Effector memory CD8-positive, alpha-beta T cell (primary cell): ENCODE results near the gene PRAC1.

Experiments
- ATAC-seq: fragments of 150-1000 bp; cut with Tn5 transposase; replicated peaks from 2 replicates; pipeline ENCODE4 v1.10.0; 2021; ENCODE audit warnings: mild to moderate bottlenecking, moderate library complexity
- DNase-seq, 3 experiments: peaks; one replicate each; pipeline ENCODE4 v3.0.0; 2021
- H3K27ac Mint-ChIP-seq, 2 donors: one replicate each; pipeline ENCODE4 v1.8.0; 2022; ENCODE audit warnings: mild to moderate bottlenecking in 2 of 2, mixed read lengths in 2 of 2, moderate library complexity in 2 of 2
- H3K27me3 Mint-ChIP-seq, 2 donors: one replicate each; pipeline ENCODE4 v1.8.0; 2022; ENCODE audit warnings: mixed read lengths in 2 of 2
- H3K36me3 Mint-ChIP-seq: one replicate; pipeline ENCODE4 v1.8.0; 2022; ENCODE audit warnings: mild to moderate bottlenecking, moderate library complexity, mixed read lengths; ENCODE audit not compliant: insufficient read depth
- H3K4me1 Mint-ChIP-seq, 2 donors: one replicate each; pipeline ENCODE4 v1.8.0; 2022; ENCODE audit warnings: low read depth in 2 of 2, mixed read lengths in 2 of 2
- H3K4me3 Mint-ChIP-seq, 2 donors: one replicate each; pipeline ENCODE4 v1.8.0; 2022; ENCODE audit warnings: mild to moderate bottlenecking in 2 of 2, mixed read lengths in 2 of 2, moderate library complexity in 2 of 2
- H3K9me3 Mint-ChIP-seq, 2 donors: one replicate each; pipeline ENCODE4 v1.8.0; 2022; ENCODE audit warnings: mixed read lengths in 2 of 2

The PRAC1 gene

DNA sequence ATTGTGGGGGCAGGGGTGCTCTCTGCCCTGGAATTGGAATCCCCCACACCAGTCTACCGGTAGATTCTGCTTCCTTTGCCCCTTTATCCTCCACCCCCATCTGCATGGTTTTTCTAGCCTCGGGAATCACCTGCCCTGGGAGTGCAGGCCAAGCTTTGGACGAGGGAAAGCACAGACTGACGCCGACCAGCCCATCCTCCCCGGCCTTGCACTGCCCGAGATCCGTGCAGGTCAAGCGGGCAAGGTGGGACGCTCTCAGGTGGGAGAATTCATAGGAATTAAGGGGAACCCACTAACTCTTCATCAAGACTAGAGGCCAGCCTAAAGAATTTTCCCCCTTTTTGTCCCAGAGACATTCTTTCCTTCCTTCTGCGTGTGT, 16.1 kb upstream of the PRAC1 start:
- H3K4me3 Mint-ChIP-seq, result no peak overlapping the region
- peaks cover 87 to 98% of the 10 kb centered on the region in 2 donors for H3K27me3 Mint-ChIP-seq
- peaks cover 11 to 12% of the 10 kb centered on the region in 2 donors for H3K4me1 Mint-ChIP-seq
- no peak for DNase-seq
- ATAC-seq, result no peak
- H3K36me3 Mint-ChIP-seq, result peaks cover 7% of the 10 kb centered on the region
- no peak overlapping the region for H3K27ac Mint-ChIP-seq
- no peaks in the 10 kb centered on the region for H3K9me3 Mint-ChIP-seq

DNA sequence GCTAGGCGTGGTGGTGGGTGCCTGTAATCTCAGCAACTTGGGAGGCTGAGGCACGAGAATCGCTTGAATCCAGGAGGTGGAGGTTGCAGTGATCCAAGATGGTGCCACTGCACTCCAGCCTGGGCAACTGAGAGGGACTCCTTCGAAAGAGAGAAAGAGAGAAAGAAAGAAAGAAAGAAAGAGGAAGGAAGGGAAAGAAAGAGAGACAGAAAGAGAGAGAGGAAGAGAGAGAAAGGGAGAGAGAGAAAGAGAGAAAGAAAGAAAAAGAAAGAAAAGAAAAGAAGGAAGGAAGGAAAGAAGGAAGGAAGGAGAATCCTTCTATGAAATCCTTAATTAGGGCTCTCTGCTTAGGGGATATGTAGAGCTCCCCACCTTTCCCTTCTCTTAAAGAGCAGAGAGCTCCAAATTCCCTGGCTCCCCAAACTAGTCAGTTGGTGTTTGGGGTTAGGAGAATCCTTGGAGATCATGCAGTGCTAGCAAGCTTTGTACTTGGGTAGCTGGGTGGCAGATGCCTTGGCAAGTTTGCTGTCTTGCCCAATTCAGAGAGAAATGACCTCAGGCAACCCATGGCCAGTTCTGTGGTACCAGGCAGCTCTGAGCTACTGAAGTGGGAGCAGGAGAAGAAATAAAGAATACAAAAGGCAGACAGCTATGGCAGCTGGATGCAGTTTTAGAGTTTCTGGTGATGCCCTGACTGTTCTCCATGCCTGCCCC, 15.2 kb upstream of the PRAC1 start:
- ATAC-seq (no peak), DNase-seq (no peak)
- H3K4me3 Mint-ChIP-seq, result no peak overlapping the region
- H3K27me3 Mint-ChIP-seq, result peaks cover 85 to 98% of the 10 kb centered on the region in 2 donors
- H3K9me3 Mint-ChIP-seq, result no peaks in the 10 kb centered on the region
- no peak overlapping the region for H3K27ac Mint-ChIP-seq
- peaks cover 7% of the 10 kb centered on the region for H3K36me3 Mint-ChIP-seq
- H3K4me1 Mint-ChIP-seq, result peaks cover 17% of the 10 kb centered on the region in 2 donors

DNA sequence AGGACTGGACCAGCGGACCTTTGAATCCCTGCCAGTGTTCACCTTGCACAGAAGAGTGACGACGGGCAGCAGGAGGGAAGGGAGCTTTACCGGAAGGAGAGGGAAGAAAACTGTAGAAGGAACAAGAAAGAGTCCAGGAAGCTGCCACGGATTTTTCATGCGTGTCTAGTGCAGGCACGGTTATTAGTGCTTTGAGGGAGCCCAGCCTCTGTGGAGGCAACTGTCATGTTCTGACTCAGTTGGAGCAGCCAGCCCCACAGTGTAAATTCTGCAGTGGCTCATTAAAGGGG, 12.7 kb upstream of the PRAC1 start:
- Mint-ChIP-seq H3K36me3 (peaks cover 6% of the 10 kb centered on the region), H3K4me1 (peaks cover 17% of the 10 kb centered on the region in 2 donors), H3K27me3 (peaks cover 81 to 95% of the 10 kb centered on the region in 2 donors), H3K27ac (no peak overlapping the region), H3K4me3 (no peak overlapping the region), H3K9me3 (no peaks in the 10 kb centered on the region)
- DNase-seq (no peak), ATAC-seq (no peak)

DNA sequence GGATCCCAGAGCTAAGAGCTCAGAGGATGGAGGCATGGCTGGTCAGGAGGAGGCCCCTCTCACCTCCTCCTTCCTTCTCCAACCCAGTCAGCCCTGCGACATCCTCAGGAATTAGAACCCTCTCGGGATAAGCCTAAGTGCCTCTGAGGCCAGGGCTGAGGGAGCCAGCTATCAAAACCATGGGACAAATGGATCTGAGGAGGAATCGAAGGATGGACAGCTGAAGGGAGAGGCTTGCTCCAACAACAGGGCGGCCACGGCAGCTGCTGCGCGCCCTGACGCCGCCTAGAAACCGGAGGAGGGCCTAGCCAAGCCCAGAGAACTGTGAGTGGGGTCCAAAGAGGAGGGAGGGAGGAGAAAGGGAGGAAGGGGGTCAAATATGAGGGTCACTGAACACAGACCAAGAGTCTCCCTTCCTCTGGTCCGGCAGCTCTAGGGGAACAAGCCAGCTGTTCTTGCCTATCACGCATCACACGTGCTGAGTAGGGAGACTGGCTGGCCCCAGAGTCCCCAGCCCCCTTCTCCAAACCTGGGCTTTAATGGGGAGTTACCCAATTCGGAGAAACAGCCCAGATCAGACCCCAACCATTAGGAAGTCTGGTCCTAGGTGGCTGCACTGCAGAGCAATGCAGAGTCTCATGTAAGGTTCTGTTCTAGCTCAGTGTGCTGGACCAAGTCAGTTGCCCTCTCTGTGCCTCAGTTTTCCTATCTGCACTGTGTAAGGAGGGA, 12.2 kb upstream of the PRAC1 start:
- H3K27ac Mint-ChIP-seq, result no peak overlapping the region
- H3K36me3 Mint-ChIP-seq, result peaks cover 2% of the 10 kb centered on the region

DNA sequence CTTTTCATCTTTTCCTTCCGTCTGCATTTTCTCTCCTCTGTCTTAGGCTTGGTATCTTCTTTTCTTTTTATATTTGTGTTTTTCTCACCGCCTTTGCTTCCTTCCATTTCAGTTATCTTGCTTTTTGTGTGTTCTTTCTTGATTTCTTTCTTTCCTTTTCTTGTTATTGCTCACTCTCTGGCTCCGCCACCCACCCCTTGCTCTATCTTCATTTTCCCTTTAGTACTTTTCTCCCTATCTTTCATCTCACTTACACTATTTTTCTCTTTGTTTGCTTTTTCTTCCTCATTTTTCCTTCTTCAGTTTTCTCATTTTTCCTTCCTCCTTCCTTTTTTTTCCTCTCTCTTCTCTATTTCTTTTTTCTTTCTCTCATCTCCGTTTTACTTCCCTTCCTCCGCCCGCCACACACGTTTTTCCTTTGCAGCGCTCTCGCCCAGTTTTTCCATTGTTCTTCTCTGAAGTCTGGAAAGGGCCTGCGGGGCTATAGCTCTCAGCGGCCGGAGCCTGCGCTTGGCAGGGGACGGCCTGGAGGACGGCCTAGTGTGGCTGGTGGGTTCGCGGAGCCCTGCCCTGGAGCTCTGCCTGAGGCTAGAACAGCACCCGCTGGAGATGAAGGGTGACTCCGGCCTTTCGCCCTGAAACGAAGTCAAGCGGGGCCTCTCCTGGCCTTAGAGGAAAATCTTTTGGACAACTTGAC, 11.5 kb upstream of the PRAC1 start:
- H3K36me3 Mint-ChIP-seq, result peaks cover 5% of the 10 kb centered on the region
- H3K9me3 Mint-ChIP-seq, result no peaks in the 10 kb centered on the region
- peaks cover 16 to 20% of the 10 kb centered on the region in 2 donors for H3K4me1 Mint-ChIP-seq
- H3K4me3 Mint-ChIP-seq, result peak overlapping the region; percentile 0 to 52
- H3K27ac Mint-ChIP-seq, result no peak overlapping the region
- peaks cover 86 to 95% of the 10 kb centered on the region in 2 donors for H3K27me3 Mint-ChIP-seq
- ATAC-seq (no peak), DNase-seq (no peak)

More for the DNA sequence above, 12.2 kb upstream of the PRAC1 start:
- peaks cover 86 to 95% of the 10 kb centered on the region in 2 donors for H3K27me3 Mint-ChIP-seq
- ATAC-seq, result no peak
- no peaks in the 10 kb centered on the region for H3K9me3 Mint-ChIP-seq
- DNase-seq, result no peak
- H3K4me1 Mint-ChIP-seq, result peaks cover 18% of the 10 kb centered on the region in 2 donors
- H3K4me3 Mint-ChIP-seq, result no peak overlapping the region

GRCh38 chr17:48732688-48733629, 10.6 kb upstream of the PRAC1 start:
- peaks cover 86 to 95% of the 10 kb centered on the region in 2 donors for H3K27me3 Mint-ChIP-seq

DNA sequence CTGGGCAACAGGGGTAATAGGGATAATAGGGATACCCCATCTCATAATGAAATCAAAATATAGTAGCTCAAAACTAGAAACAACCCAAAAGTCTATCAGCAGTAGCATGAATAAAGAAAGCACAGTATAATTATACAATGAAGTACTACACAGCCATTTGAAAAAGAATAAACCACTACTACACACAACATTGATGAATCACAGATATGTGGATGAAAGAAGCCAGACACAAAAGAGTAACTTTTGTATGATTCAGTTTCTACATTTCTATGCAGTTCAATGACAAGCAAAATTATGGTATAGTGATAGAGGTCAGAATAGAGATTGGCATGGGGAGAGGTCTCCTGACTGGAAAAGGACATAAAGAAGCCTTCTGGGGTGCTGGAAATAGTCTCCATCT, 9.0 kb upstream of the PRAC1 start:
- Mint-ChIP-seq H3K36me3 (peaks cover 10% of the 10 kb centered on the region), H3K27me3 (peaks cover 88 to 95% of the 10 kb centered on the region in 2 donors), H3K4me1 (peaks cover 22 to 24% of the 10 kb centered on the region in 2 donors), H3K9me3 (no peaks in the 10 kb centered on the region), H3K4me3 (no peak overlapping the region), H3K27ac (no peak overlapping the region)
- no peak for DNase-seq
- ATAC-seq, result no peak

More at GRCh38 chr17:48732688-48733629, 10.6 kb upstream of the PRAC1 start:
- H3K27ac Mint-ChIP-seq, result no peak overlapping the region
- ATAC-seq, result no peak
- no peaks in the 10 kb centered on the region for H3K9me3 Mint-ChIP-seq
- H3K36me3 Mint-ChIP-seq, result peaks cover 12% of the 10 kb centered on the region
- DNase-seq, result no peak
- H3K4me3 Mint-ChIP-seq, result peak overlapping the region; percentile 0 to 52
- peaks cover 22% of the 10 kb centered on the region in 2 donors for H3K4me1 Mint-ChIP-seq

DNA sequence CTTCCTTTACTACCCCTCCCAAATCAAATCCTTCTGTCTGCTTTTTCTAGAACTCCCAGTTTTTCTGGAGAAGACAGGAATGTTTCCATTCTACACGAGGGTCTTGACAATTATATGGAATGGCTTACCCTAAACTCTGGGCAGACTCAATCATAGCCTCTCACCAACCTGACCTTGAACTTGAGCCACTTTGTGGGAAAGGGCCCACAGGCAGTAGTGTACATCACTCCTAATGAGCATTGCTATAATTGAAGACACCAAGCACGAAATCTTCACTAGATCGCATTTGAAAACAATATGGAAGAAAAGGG, 7.9 kb upstream of the PRAC1 start:
- Mint-ChIP-seq H3K36me3 (peaks cover 13% of the 10 kb centered on the region), H3K4me3 (no peak overlapping the region), H3K9me3 (no peaks in the 10 kb centered on the region), H3K27me3 (peaks cover 88 to 95% of the 10 kb centered on the region in 2 donors), H3K27ac (no peak overlapping the region), H3K4me1 (peaks cover 24 to 27% of the 10 kb centered on the region in 2 donors)
- ATAC-seq (no peak), DNase-seq (no peak)

DNA sequence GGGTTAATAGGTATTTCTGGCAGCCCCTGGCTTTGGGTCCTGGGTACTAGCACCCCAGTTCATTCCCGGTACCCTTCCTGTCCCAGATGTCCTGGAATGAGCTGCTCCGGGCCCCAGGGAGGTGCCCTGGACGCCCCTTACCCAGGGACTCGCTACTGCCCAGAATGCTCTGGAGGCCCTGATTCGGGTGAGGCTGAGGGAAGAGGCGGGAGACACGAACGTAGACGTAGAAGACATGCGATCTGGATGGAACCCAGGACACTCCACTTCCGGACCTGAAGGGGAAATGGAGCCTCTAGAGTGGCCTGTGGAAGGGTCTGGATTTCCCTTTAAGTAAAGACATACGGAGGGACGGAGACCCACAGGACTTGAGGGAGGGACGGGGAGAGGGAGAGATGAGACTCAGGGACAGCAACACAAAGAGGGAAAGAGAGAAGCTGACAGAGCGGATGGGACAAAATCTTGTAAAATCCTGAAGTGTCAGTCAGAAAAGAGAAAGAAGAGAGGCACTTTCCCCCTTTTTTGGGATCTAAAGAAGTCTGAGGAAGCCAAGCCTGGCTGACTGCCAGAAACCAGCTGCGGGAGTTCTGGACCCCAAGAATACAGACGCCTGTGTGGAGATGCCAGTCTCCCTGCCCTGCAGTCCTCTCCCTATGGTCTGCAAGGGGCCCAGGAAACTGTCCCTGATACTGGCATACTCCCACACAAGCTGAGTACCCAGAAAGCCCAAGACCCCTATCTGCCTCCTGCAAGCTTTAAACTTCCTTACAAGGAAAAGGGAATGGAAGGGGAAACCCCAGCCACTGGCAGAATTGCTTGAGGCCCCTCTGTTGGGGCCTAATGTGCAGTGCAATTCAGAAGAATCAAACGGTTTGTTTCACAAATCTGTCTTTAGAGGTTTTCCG, 7.3 kb upstream of the PRAC1 start:
- Mint-ChIP-seq H3K9me3 (no peaks in the 10 kb centered on the region), H3K4me3 (peak overlapping the region; percentile 67 to 73), H3K27ac (peak overlapping the region in 1 of 2 donors; percentile 39), H3K36me3 (peaks cover 15% of the 10 kb centered on the region), H3K27me3 (peaks cover 88 to 95% of the 10 kb centered on the region in 2 donors), H3K4me1 (peaks cover 29 to 30% of the 10 kb centered on the region in 2 donors)
- ATAC-seq (no peak), DNase-seq (no peak)

GRCh38 chr17:48728232-48729231, 6.2 kb upstream of the PRAC1 start, which contains the start of gene HOXB13:
Gene HOXB13 (minus strand): TSS chr17:48728750. CDS start chr17:48728593, 157 bp downstream.
- H3K4me3 Mint-ChIP-seq, result peak within 1 kb of the TSS; percentile 67 to 73
- DNase-seq, result peak in 1 of 3 experiments; percentile 24
- no peak for ATAC-seq
- H3K27ac Mint-ChIP-seq, result peak within 1 kb of the TSS in 1 of 2 donors; percentile 39
- no peaks in the 10 kb centered on the region for H3K9me3 Mint-ChIP-seq
- H3K36me3 Mint-ChIP-seq, result peaks cover 26% of the 10 kb centered on the region
- peaks cover 89 to 95% of the 10 kb centered on the region in 2 donors for H3K27me3 Mint-ChIP-seq
- peaks cover 36 to 37% of the 10 kb centered on the region in 2 donors for H3K4me1 Mint-ChIP-seq

DNA sequence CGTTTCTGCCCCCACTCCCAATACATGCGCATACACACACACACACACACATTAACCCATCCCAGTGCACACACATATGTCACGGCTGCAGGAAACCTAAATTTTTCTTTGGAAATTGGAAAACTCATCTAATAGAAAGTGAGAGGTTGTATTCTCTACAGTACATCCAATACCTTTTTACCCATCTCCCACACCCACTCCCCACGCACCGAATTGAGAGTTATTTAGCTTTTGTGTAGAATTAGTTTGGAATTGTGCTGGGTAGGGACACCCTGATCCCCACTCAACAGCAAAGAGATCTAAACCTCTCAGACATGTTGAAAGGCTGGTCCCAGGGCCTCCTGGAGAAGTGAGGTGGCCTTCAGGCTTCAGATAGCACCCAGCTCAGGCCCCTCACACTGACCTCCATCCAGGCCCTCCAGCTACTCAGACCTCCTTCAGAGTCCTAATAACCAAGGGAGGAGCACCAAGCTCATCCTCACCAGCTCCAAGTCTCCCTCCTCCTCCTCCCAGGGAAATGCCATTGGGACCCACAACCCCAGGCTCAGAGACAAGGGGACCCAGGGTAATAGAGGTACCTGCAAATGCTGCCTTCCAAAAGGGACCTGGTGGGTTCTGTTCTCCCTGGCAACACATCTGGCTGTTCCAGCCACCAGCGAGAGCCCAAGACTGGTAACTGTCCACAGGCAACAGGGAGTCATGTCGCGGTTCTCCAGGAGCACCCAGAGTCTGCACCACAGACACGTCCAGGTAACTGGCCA, 5.3 kb upstream of the PRAC1 start:
- H3K4me3 Mint-ChIP-seq, result peak overlapping the region; percentile 67 to 73
- H3K36me3 Mint-ChIP-seq, result peaks cover 35% of the 10 kb centered on the region
- peaks cover 32 to 38% of the 10 kb centered on the region in 2 donors for H3K4me1 Mint-ChIP-seq
- DNase-seq (no peak), ATAC-seq (peak; percentile 28)
- H3K27me3 Mint-ChIP-seq, result peaks cover 91 to 95% of the 10 kb centered on the region in 2 donors
- H3K27ac Mint-ChIP-seq, result no peak overlapping the region
- no peaks in the 10 kb centered on the region for H3K9me3 Mint-ChIP-seq
